WI38 (cell line): ENCODE data around the gene CD209.

Experiments used
- H3K4me3 ChIP-seq: 2 replicates; pipeline ENCODE4 v1.5.1; 2011; ENCODE audit warnings: low read depth, mild to moderate bottlenecking, control low read depth, low read length
- TF ChIP-seq, protein P1 (sequence below): IDR thresholded peaks from 2 replicates; pipeline ENCODE4 v1.5.1; 2012; ENCODE audit warnings: low read depth, mild to moderate bottlenecking, control low read depth, low read length

The CD209 gene

DNA sequence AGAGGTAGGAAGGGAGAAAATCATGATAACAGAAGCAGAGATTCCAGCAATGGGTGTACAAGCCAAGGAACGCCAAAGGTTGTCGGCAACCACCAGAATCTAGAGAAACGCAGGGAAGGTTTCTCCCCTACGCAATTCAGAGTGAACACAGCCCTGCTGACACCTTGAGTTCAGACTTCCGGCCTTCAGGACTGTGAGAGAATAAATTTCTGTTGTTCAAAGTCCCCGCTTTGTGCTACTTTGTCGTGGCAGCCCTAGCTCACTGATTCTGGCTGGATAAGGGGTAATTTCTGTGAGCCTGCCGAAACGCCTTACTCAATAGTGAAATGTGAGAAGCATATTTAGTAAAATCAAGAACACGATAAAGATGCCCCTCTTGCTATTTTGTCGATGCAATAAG is 10.1 kb downstream of the CD209 start:
- TF ChIP-seq, protein P1, sequence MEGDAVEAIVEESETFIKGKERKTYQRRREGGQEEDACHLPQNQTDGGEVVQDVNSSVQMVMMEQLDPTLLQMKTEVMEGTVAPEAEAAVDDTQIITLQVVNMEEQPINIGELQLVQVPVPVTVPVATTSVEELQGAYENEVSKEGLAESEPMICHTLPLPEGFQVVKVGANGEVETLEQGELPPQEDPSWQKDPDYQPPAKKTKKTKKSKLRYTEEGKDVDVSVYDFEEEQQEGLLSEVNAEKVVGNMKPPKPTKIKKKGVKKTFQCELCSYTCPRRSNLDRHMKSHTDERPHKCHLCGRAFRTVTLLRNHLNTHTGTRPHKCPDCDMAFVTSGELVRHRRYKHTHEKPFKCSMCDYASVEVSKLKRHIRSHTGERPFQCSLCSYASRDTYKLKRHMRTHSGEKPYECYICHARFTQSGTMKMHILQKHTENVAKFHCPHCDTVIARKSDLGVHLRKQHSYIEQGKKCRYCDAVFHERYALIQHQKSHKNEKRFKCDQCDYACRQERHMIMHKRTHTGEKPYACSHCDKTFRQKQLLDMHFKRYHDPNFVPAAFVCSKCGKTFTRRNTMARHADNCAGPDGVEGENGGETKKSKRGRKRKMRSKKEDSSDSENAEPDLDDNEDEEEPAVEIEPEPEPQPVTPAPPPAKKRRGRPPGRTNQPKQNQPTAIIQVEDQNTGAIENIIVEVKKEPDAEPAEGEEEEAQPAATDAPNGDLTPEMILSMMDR, result no peak
- H3K4me3 ChIP-seq, result no peak overlapping the region

DNA sequence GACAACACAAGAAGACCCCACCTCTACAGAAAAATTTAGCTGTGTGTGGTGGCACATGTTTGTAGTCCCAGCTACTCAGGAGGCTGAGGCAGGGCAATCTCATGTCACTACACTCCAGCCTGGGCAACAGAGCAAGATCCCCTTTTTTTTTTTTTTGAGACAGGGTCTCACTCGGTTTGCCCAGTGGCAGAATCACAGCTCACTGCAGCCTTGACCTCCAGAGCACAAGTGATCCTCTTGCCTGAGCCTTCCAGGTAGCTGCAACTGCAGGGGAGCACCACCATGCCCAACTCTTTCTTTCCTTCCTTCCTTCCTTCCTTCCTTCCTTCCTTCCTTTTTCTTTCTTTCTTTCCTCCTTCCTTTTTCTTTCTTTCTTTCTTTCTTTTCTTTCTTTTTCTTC is 11.2 kb downstream of the CD209 start:
- no peak overlapping the region for H3K4me3 ChIP-seq
- TF ChIP-seq, protein P1, result no peak

DNA sequence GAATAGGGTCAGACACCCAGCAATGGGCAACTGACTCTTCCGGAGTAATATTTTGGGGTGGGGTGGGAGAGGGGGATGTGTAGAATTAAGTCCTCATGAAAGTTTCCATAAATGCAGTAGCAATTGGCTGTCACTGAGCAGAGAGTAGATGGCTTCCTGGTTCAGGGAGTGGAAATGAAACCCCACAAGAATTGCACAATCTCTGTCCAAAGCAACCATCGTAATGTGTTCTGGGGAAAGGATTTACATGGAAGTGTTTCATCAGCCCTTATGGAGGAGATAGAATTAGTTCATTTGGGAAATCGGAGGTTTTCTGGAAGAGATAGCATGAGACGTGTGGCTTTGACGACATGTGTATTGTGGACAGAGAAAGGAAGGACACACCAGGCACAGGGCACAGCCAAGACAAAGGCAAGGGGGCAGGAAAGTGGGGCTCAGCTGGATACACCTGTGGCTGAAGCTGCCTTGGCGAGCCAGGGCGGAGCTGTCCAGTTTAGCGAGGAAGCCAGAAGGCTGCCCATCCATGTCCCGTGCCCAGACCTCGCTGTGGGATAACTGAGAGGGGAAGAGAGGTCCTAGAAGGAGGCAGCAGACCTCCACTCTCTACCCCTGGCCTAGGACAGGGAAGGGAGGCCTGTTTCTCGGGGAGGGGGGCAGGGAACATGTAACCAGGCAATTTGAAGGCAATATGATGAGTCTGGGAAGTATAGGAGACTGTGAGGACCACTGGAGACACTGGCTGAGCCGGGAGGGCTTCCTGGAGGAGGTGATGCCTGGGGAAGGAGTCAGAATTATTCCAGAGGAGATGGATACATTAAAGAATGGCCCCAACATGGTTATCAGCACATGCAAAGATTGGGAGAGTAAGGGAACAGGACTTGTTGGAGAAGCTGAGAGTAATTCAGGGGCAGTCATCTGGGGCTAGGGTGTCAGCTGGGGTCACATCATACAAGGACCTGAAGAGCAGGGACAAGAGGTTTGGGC is 12.8 kb downstream of the CD209 start:
- TF ChIP-seq, protein P1, result no peak
- no peak overlapping the region for H3K4me3 ChIP-seq

DNA sequence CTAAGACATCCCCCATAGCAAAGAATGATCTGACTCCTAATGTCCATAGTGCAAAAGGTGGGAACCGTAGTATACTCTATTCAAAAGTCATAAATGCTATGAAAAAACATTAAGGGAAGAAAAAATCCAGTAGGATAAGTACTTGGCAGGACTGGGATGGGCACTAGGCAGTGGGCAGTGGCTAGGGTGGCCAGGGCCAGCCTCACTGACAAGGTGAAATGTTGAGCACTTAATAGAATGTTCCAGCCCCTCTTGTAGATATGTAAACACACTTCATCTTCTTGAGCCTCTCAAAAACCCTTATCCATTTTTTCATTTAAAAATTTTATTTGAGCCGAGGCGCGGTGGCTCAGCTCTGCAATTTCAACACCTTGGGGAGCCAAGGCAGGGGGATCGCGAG is 14.0 kb downstream of the CD209 start:
- no peak overlapping the region for H3K4me3 ChIP-seq
- TF ChIP-seq, protein P1, result no peak

DNA sequence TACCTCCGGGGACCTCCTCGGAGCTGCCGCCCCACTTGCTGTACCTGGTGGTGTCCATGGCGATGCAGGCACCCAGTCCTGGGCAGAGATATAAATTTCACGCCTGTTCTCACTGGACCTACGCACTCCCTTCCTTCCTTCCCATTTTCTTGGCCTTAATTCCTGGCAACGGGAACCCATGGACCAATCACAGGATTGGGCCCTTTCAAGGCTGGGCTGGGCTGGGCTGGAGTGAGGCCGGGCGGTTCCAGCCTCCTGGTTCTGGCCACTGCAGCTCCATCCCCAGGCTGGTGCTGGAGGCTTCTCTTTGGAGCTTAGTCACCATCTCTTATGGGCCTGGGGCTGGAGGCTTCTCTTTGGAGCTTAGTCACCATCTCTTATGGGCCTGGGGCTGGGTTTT is 15.3 kb downstream of the CD209 start, which contains the start of gene CLEC4G:
Gene CLEC4G, minus strand, starts transcription at position 66 of the 400 bp plus-strand sequence. Its CDS starts 8 bp downstream, at position 58.
- TF ChIP-seq, protein P1, result no peak
- no peak within 1 kb of the TSS for H3K4me3 ChIP-seq

DNA sequence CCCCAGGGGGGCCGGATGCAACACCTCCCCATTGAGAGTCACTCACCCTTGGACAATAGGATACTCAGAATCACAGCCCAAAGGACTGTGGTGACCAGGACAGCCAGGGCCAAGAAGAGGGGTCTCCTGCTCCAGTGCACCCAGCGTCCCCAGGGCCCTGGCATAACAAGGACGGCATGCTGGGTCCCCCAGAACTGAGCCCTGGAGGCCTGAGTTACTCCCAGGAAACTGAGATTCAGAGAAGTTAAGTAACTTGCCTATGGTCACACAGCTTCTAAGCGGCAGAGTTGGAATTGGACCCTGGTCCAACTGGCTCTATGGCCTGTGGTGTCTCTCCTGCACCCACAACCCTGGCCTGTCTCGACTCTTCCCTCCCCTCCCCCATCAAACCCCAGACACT is 15.7 kb downstream of the CD209 start:
- TF ChIP-seq, protein P1, result no peak
- H3K4me3 ChIP-seq, result no peak overlapping the region

DNA sequence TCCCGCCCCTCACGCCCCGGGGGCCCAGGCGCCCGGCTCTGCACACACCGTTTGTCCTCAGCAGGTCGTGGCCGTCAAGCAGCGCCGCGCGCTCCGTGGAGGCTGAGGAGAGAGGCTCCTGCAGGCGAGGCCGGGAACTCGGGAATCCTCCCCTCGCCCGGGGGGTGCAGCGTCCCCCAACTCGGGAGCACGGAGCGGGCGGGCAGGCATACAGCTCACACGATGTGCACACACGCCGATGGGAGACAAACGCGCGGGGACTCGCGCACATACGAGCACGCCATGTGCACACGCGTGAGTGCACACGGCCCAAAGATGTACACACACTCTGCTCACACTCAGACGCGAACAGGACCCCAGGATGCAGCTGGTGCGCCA is 16.1 kb downstream of the CD209 start:
- H3K4me3 ChIP-seq, result no peak overlapping the region

More for the DNA sequence above, 16.1 kb downstream of the CD209 start:
- TF ChIP-seq, protein P1, result no peak
